SK-N-SH (cell line): ENCODE data around the gene TMEM131L. TPM values are rescaled to one million over a fixed set of nuclear protein-coding genes. Genes with fewer than 3 reads are reported as not detected.

ENCODE experiments used
- CTCF ChIA-PET: fragments of 300-600, 350-600 bp; formaldehyde crosslinking; extraction: SDS; loops from one replicate; lab custom pipeline; 2021; lab: Yijun Ruan, JAX
- POLR2A ChIA-PET: fragments of 350-600 bp; sonication (Branson Sonifier 250); formaldehyde crosslinking; extraction: SDS; loops from one replicate; lab custom pipeline; 2020; ENCODE audit warnings: antibody characterized with exemption, inconsistent platforms; lab: Yijun Ruan, JAX
- DNase-seq: peaks from one replicate; pipeline ENCODE4 v3.0.0; 2012
- H2AFZ ChIP-seq: fragments of 200-600 bp; sonication (generic); 2 replicates; pipeline ENCODE4 v1.8.1; 2016; ENCODE audit warnings: antibody characterized with exemption, mild to moderate bottlenecking, low read depth
- H3F3A ChIP-seq: fragments of 200-600 bp; sonication (generic); replicated peaks from 2 replicates; pipeline ENCODE3; 2016; ENCODE audit warnings: antibody characterized with exemption, mild to moderate bottlenecking; ENCODE audit not compliant: insufficient read depth
- H3K27ac ChIP-seq, 2 experiments: fragments of 200-500 bp in 1 of 2; fragments of 200-600 bp in 1 of 2; sonication (Bioruptor generic) in 1 of 2; sonication (generic), shearing (Covaris generic) in 1 of 2; 2 replicates each; pipeline versions ENCODE4 v1.5.1 to v1.6.1; 2014 to 2016; ENCODE audit warnings: low read depth in 2 of 2, inconsistent platforms in 1 of 2, low read length in 1 of 2, mild to moderate bottlenecking in 1 of 2, mixed read lengths in 1 of 2
- H3K27me3 ChIP-seq: fragments of 200-600 bp; sonication (generic), shearing (Covaris generic); 2 replicates; pipeline ENCODE4 v1.6.1; 2016; ENCODE audit warnings: mixed run types; ENCODE audit not compliant: insufficient read depth
- H3K36me3 ChIP-seq, 2 experiments: fragments of 200-500 bp in 1 of 2; fragments of 200-600 bp in 1 of 2; sonication (Bioruptor generic) in 1 of 2; sonication (generic) in 1 of 2; replicated peaks in 1 of 2; 2 replicates each; pipeline versions ENCODE3 to v1.5.1; 2014 to 2016; ENCODE audit warnings: low read length in 1 of 2, mild to moderate bottlenecking in 1 of 2; ENCODE audit not compliant: insufficient read depth in 2 of 2, control insufficient read depth in 1 of 2
- H3K4me1 ChIP-seq, 2 experiments: fragments of 200-500 bp in 1 of 2; fragments of 200-600 bp in 1 of 2; sonication (Bioruptor generic) in 1 of 2; sonication (generic), shearing (Covaris generic) in 1 of 2; 2 replicates each; pipeline versions ENCODE4 v1.5.1 to v1.6.1; 2014 to 2016; ENCODE audit warnings: low read depth in 1 of 2, low read length in 1 of 2, mixed run types in 1 of 2; ENCODE audit not compliant: insufficient read depth in 2 of 2, control insufficient read depth in 1 of 2
- H3K4me2 ChIP-seq: fragments of 200-600 bp; sonication (generic), shearing (Covaris generic); 2 replicates; pipeline ENCODE4 v1.6.1; 2017; ENCODE audit warnings: mixed run types
- H3K4me3 ChIP-seq, 2 experiments: fragments of 200-500 bp in 1 of 2; fragments of 200-600 bp in 1 of 2; sonication (Bioruptor generic) in 1 of 2; sonication (generic), shearing (Covaris generic) in 1 of 2; 2 replicates each; pipeline versions ENCODE4 v1.5.1 to v1.8.1; 2014 to 2016; ENCODE audit warnings: low read depth in 2 of 2, inconsistent platforms in 1 of 2, low read length in 1 of 2, mild to moderate bottlenecking in 1 of 2, mixed read lengths in 1 of 2, moderate library complexity in 1 of 2
- H3K79me2 ChIP-seq: fragments of 200-600 bp; sonication (generic); 2 replicates; pipeline ENCODE4 v1.8.1; 2017; ENCODE audit warnings: mild to moderate bottlenecking; ENCODE audit not compliant: insufficient read depth
- H3K9ac ChIP-seq: fragments of 200-600 bp; sonication (generic); 2 replicates; pipeline ENCODE4 v1.6.1; 2017; ENCODE audit warnings: mixed run types
- H3K9me2 ChIP-seq: fragments of 200-600 bp; sonication (generic); 2 replicates; pipeline ENCODE4 v1.6.1; 2017; ENCODE audit warnings: mixed run types
- H3K9me3 ChIP-seq: fragments of 200-600 bp; sonication (generic); 2 replicates; pipeline ENCODE4 v1.6.1; 2017; ENCODE audit warnings: mixed run types, mild to moderate bottlenecking, moderate library complexity
- H4K20me1 ChIP-seq: fragments of 200-600 bp; sonication (generic); 2 replicates; pipeline ENCODE4 v1.6.1; 2017; ENCODE audit warnings: mild to moderate bottlenecking, mixed run types; ENCODE audit not compliant: insufficient read depth
- ELF1 ChIP-seq: IDR thresholded peaks from 2 replicates; pipeline ENCODE4 v1.4.0; 2012
- EZH2phosphoT487 ChIP-seq: fragments of 200-600 bp; sonication (generic); IDR thresholded peaks from 2 replicates; pipeline ENCODE4 v1.6.1; 2017; ENCODE audit warnings: low read depth, mixed run types, mild to moderate bottlenecking, antibody characterized with exemption, moderate library complexity, borderline replicate concordance
- FOXM1 ChIP-seq: IDR thresholded peaks from 2 replicates; pipeline ENCODE4 v1.4.0; 2012; ENCODE audit warnings: low read depth, mild to moderate bottlenecking
- GABPA ChIP-seq: IDR thresholded peaks from 2 replicates; pipeline ENCODE4 v1.4.0; 2012; ENCODE audit warnings: low read depth, mild to moderate bottlenecking
- GATA2 ChIP-seq: sonication (generic); formaldehyde crosslinking; IDR thresholded peaks from 2 replicates; pipeline ENCODE4 v1.5.0; 2020; ENCODE audit warnings: mild to moderate bottlenecking, missing genetic modification reagents
- JUND ChIP-seq: IDR thresholded peaks from 2 replicates; pipeline ENCODE4 v1.4.0; 2012
- NFIC ChIP-seq: IDR thresholded peaks from 2 replicates; pipeline ENCODE4 v1.4.0; 2012; ENCODE audit warnings: borderline replicate concordance
- NRF1 ChIP-seq: IDR thresholded peaks from 2 replicates; pipeline ENCODE4 v1.6.1; 2012; ENCODE audit warnings: low read depth, mild to moderate bottlenecking, low read length
- POLR2AphosphoS5 ChIP-seq: IDR thresholded peaks from 2 replicates; pipeline ENCODE4 v1.6.1; 2012; ENCODE audit warnings: low read depth, low read length
- SIN3A ChIP-seq: IDR thresholded peaks from 2 replicates; pipeline ENCODE4 v1.6.1; 2012; ENCODE audit warnings: low read depth, mild to moderate bottlenecking, low read length, moderate library complexity, borderline replicate concordance
- TAF1 ChIP-seq: IDR thresholded peaks from 2 replicates; pipeline ENCODE4 v1.6.1; 2012; ENCODE audit warnings: low read depth, mild to moderate bottlenecking, low read length, moderate library complexity, borderline replicate concordance
- TCF12 ChIP-seq: IDR thresholded peaks from 2 replicates; pipeline ENCODE4 v1.4.0; 2012
- YY1 ChIP-seq: IDR thresholded peaks from 2 replicates; pipeline ENCODE4 v1.4.0; 2012; ENCODE audit warnings: low read depth, mild to moderate bottlenecking
- whole genome bisulfite sequencing: methylation state at CpG from one replicate; pipeline ENCODE4 v1.1.6; 2017; ENCODE audit warnings: low lambda C conversion rate; 5-methylcytosine and 5-hydroxymethylcytosine counted together
- polyA plus RNA-seq, 3 experiments: library from polyadenylated mRNA; depleted of rRNA; stranded (reverse); fragments of >200 nt; gene quantifications; 2 replicates each; pipeline ENCODE4 v1.2.3, GENCODE V29; 2012
- TF ChIP-seq, protein P1 (sequence below): fragments of 200-600 bp; sonication (generic); IDR thresholded peaks from 2 replicates; pipeline ENCODE4 v1.6.1; 2017; ENCODE audit warnings: antibody characterized with exemption, mild to moderate bottlenecking, moderate library complexity
- TF ChIP-seq, protein P2 (sequence below): IDR thresholded peaks from 2 replicates; pipeline ENCODE4 v1.4.0; 2012; ENCODE audit warnings: low read depth
- TF ChIP-seq, protein P3 (sequence below): fragments of 150-350 bp; IDR thresholded peaks from 2 replicates; pipeline ENCODE4 v1.6.1; 2016; ENCODE audit warnings: mild to moderate bottlenecking, low read depth, low read length

TMEM131L gene
- polyA plus RNA-seq, 1 of the 3 experiments (the other 2 are of a cell fraction) = 6.2 TPM

DNA sequence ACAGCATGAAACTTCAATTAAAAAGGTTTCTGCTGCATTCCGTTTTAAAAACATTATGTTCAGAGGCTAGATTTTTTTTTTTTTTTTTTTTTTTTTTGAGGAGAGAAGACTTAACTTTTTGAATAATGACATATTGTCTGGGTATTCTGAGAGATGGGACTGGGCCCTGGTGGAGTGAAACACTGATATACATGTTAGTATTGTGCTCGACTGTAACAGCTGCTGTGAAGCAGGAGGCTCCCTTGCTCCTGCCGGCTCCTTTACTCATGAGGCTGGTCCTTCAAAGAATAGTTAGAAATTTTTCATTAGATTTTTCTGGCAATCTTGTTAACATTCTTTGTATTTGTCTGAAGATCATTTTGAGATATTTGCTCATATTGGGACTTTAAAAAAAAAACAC lies 73.3 kb downstream of the TMEM131L start:
- Histone ChIP-seq H3K27ac (no peak overlapping the region), H3K9ac (no peak overlapping the region), H3F3A (peaks cover 7% of the 10 kb centered on the region), H3K79me2 (peaks cover 3% of the 10 kb centered on the region; the same call in 1 of the 2 replicates), H3K27me3 (no peaks in the 10 kb centered on the region), H2AFZ (no peak overlapping the region), H3K4me3 (no peak overlapping the region), H3K9me3 (no peaks in the 10 kb centered on the region), H3K9me2 (no peaks in the 10 kb centered on the region), H3K4me1 (peaks cover 10 to 11% of the 10 kb centered on the region in 2 experiments; a peak in 2 of 4 replicates), H3K36me3 (peaks cover 0 to 3% of the 10 kb centered on the region in 2 experiments), H4K20me1 (no peaks in the 10 kb centered on the region)
- WGBS = 78% methylated on average over 3 of the region's 3 CpGs
- CTCF ChIA-PET = no interaction called here
- POLR2A ChIA-PET = no interaction called here
- TF ChIP-seq YY1 = no peak
- TF ChIP-seq JUND = no peak
- no peak for TF ChIP-seq GATA2 (CRISPR knock-in tag)
- TF ChIP-seq FOXM1 = no peak
- TF ChIP-seq NRF1 = no peak
- no peak for TF ChIP-seq EZH2phosphoT487
- TF ChIP-seq, protein P1, sequence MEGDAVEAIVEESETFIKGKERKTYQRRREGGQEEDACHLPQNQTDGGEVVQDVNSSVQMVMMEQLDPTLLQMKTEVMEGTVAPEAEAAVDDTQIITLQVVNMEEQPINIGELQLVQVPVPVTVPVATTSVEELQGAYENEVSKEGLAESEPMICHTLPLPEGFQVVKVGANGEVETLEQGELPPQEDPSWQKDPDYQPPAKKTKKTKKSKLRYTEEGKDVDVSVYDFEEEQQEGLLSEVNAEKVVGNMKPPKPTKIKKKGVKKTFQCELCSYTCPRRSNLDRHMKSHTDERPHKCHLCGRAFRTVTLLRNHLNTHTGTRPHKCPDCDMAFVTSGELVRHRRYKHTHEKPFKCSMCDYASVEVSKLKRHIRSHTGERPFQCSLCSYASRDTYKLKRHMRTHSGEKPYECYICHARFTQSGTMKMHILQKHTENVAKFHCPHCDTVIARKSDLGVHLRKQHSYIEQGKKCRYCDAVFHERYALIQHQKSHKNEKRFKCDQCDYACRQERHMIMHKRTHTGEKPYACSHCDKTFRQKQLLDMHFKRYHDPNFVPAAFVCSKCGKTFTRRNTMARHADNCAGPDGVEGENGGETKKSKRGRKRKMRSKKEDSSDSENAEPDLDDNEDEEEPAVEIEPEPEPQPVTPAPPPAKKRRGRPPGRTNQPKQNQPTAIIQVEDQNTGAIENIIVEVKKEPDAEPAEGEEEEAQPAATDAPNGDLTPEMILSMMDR = no peak
- no peak for TF ChIP-seq NFIC
- TF ChIP-seq, protein P2, sequence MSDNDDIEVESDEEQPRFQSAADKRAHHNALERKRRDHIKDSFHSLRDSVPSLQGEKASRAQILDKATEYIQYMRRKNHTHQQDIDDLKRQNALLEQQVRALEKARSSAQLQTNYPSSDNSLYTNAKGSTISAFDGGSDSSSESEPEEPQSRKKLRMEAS = no peak
- TF ChIP-seq TAF1 = no peak
- TF ChIP-seq SIN3A = no peak
- TF ChIP-seq, protein P3, sequence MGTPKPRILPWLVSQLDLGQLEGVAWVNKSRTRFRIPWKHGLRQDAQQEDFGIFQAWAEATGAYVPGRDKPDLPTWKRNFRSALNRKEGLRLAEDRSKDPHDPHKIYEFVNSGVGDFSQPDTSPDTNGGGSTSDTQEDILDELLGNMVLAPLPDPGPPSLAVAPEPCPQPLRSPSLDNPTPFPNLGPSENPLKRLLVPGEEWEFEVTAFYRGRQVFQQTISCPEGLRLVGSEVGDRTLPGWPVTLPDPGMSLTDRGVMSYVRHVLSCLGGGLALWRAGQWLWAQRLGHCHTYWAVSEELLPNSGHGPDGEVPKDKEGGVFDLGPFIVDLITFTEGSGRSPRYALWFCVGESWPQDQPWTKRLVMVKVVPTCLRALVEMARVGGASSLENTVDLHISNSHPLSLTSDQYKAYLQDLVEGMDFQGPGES = no peak
- no peak for TF ChIP-seq ELF1
- no peak for TF ChIP-seq GABPA
- no peak for TF ChIP-seq TCF12
- no peak for TF ChIP-seq POLR2AphosphoS5
- TF ChIP-seq, all 33 proteins: peak for 0
- no peak overlapping the region for H3K4me2 ChIP-seq
- DNase-seq = no peak
